Endothelial cell (in vitro differentiated cells): ENCODE data around the gene MRPS7. TPM values are rescaled to one million over a fixed set of nuclear protein-coding genes. Genes with fewer than 3 reads are reported as not detected.
"Not testable (repeated sequence)": the region's sequence is repeated elsewhere in the genome, so short reads cannot be mapped to it uniquely, and the experiment has no call there.

Experiments used
- DNase-seq: peaks from one replicate; pipeline ENCODE4 v3.0.0; 2021; ENCODE audit warnings: low spot score
- H3K27ac Mint-ChIP-seq: one replicate; pipeline ENCODE4 v1.8.0; 2021; ENCODE audit warnings: mixed read lengths, inconsistent platforms; ENCODE audit not compliant: unreplicated experiment
- H3K27me3 Mint-ChIP-seq: one replicate; pipeline ENCODE4 v1.8.0; 2021; ENCODE audit warnings: mild to moderate bottlenecking, moderate library complexity, mixed read lengths, inconsistent platforms; ENCODE audit not compliant: unreplicated experiment
- H3K36me3 Mint-ChIP-seq: one replicate; pipeline ENCODE4 v1.8.0; 2021; ENCODE audit warnings: mild to moderate bottlenecking, low read depth, mixed read lengths, inconsistent platforms; ENCODE audit not compliant: unreplicated experiment
- H3K4me1 Mint-ChIP-seq: one replicate; pipeline ENCODE4 v1.8.0; 2021; ENCODE audit warnings: mild to moderate bottlenecking, mixed read lengths, inconsistent platforms; ENCODE audit not compliant: unreplicated experiment
- H3K4me3 Mint-ChIP-seq: one replicate; pipeline ENCODE4 v1.8.0; 2021; ENCODE audit warnings: mild to moderate bottlenecking, mixed read lengths, inconsistent platforms; ENCODE audit not compliant: unreplicated experiment
- H3K9me3 Mint-ChIP-seq: one replicate; pipeline ENCODE4 v1.8.0; 2021; ENCODE audit warnings: mixed read lengths, inconsistent platforms; ENCODE audit not compliant: unreplicated experiment
- CTCF ChIP-seq: fragments of 200-600 bp; sonication (generic); IDR thresholded peaks from one replicate; pipeline ENCODE4 v1.5.0; 2021; ENCODE audit warnings: antibody characterized with exemption; ENCODE audit not compliant: unreplicated experiment
- total RNA-seq: library from RNA; stranded (reverse); fragmentation: NEBNext Ultra II Directional; extraction: Animal tissue kit (Norgen Biotek cat#: 25700); gene quantifications from one replicate; pipeline ENCODE4 v1.2.1, GENCODE V29; 2021; ENCODE audit not compliant: unreplicated experiment

The MRPS7 gene
- total RNA-seq, 1 donor from 2014 or later = 63.4 TPM

- H3K4me1 Mint-ChIP-seq = peaks cover 9% of the 10 kb centered on the region
- no peaks in the 10 kb centered on the region for H3K9me3 Mint-ChIP-seq
- no peak overlapping the region for H3K27ac Mint-ChIP-seq
- peaks cover 2% of the 10 kb centered on the region for H3K27me3 Mint-ChIP-seq
- peaks cover 18% of the 10 kb centered on the region for H3K36me3 Mint-ChIP-seq
- TF ChIP-seq CTCF = no peak
- H3K4me3 Mint-ChIP-seq = peak overlapping the region; percentile 11
- DNase-seq = no peak
Observed at GRCh38 chr17:75250009-75250471, 11.6 kb upstream of the MRPS7 start.

- no peak overlapping the region for H3K27ac Mint-ChIP-seq
- peaks cover 28% of the 10 kb centered on the region for H3K4me1 Mint-ChIP-seq
- no peak overlapping the region for H3K4me3 Mint-ChIP-seq
Observed at GRCh38 chr17:75252039-75252816, 9.5 kb upstream of the MRPS7 start.

GRCh38 chr17:75255954-75256698, 5.6 kb upstream of the MRPS7 start:
- Mint-ChIP-seq H3K4me1 (peaks cover 45% of the 10 kb centered on the region), H3K27ac (peak overlapping the region; percentile 88), H3K27me3 (peaks cover 12% of the 10 kb centered on the region)

More at GRCh38 chr17:75252039-75252816, 9.5 kb upstream of the MRPS7 start:
- H3K36me3 Mint-ChIP-seq = peaks cover 6% of the 10 kb centered on the region
- no peak for TF ChIP-seq CTCF
- no peak for DNase-seq
- no peaks in the 10 kb centered on the region for H3K9me3 Mint-ChIP-seq
- peaks cover 2% of the 10 kb centered on the region for H3K27me3 Mint-ChIP-seq

DNA sequence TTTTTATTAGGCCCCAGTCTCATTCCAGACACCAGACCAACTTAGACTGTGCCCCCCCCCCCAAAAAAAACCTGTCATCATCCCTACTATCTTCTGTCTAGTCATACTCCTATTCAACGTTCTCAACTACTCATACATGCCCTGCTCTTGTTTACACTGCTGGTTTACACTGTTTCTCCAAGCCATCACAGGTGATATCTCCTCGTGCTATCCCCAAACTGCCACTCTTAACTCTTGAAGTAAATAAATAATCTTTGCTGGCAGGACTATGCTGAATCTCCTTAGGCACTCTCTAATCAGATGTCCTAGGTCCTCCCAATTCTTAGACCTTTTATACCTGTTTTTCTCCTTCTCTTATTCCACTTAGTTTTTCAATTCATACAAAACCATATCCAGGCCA, 4.5 kb upstream of the MRPS7 start:
- not testable (repeated sequence) for DNase-seq, H3K36me3 Mint-ChIP-seq, H3K9me3 Mint-ChIP-seq, H3K4me3 Mint-ChIP-seq
- peak overlapping the region; percentile 75 for H3K27ac Mint-ChIP-seq
- peaks cover 47% of the 10 kb centered on the region for H3K4me1 Mint-ChIP-seq
- H3K27me3 Mint-ChIP-seq = peaks cover 12% of the 10 kb centered on the region

More at GRCh38 chr17:75255954-75256698, 5.6 kb upstream of the MRPS7 start:
- not testable (repeated sequence) for H3K9me3 Mint-ChIP-seq, DNase-seq, H3K36me3 Mint-ChIP-seq
- peak overlapping the region; percentile 26 for H3K4me3 Mint-ChIP-seq

- no peak for TF ChIP-seq CTCF
- no peak for DNase-seq
- Mint-ChIP-seq H3K4me3 (peak overlapping the region; percentile 98), H3K27ac (peak overlapping the region; percentile 99), H3K27me3 (peaks cover 15% of the 10 kb centered on the region), H3K9me3 (no peaks in the 10 kb centered on the region), H3K36me3 (no peaks in the 10 kb centered on the region), H3K4me1 (peaks cover 56% of the 10 kb centered on the region)
Observed at GRCh38 chr17:75260641-75261335, 891 bp upstream of the MRPS7 start.
